Endothelial cell of umbilical vein (primary cell): ENCODE data around the gene DPF1. TPM values are rescaled to one million over a fixed set of nuclear protein-coding genes. Genes with fewer than 3 reads are reported as not detected.

Experiments used
- BruUV-seq: library from RNA; stranded (reverse); fragments of 400-500 nt; replicated peaks from 2 replicates; lab custom pipeline; 2021; lab: Mats Ljungman, UMichigan
- CTCF ChIA-PET: fragments of 300-600, 350-600 bp; sonication (Branson Sonifier 250); formaldehyde crosslinking; loops from one replicate; lab custom pipeline; 2021; ENCODE audit warnings: antibody characterized with exemption, inconsistent platforms; lab: Charles Lee
- POLR2A ChIA-PET: fragments of 300-600, 350-600 bp; sonication (Branson Sonifier 250); formaldehyde crosslinking; loops from one replicate; lab custom pipeline; 2021; ENCODE audit warnings: antibody characterized with exemption, inconsistent platforms; lab: Charles Lee
- DNase-seq: peaks from one replicate; pipeline ENCODE4 v3.0.0-alpha.2; 2011; ENCODE audit warnings: low read depth, low spot score
- FAIRE-seq: peaks from 2 replicates; lab custom pipeline; 2011; peaks lifted over from hg19 to GRCh38; lab: Jason Lieb, UNC
- H2AFZ ChIP-seq: 2 replicates; pipeline ENCODE4 v1.6.0; 2012; ENCODE audit warnings: low read depth, low read length, control low read depth, inconsistent platforms
- H3K27ac ChIP-seq: 2 replicates; pipeline ENCODE4 v1.5.1; 2011; ENCODE audit warnings: low read depth, mild to moderate bottlenecking, control low read depth, low read length, moderate library complexity; ENCODE audit not compliant: insufficient read depth
- H3K27me3 ChIP-seq, 2 experiments: 2 replicates each; pipeline versions ENCODE4 v1.6.0 to v1.6.1; 2011; ENCODE audit warnings: low read length in 2 of 2, mixed read lengths in 1 of 2; ENCODE audit not compliant: control insufficient read depth in 2 of 2, insufficient read depth in 2 of 2
- H3K36me3 ChIP-seq, 2 experiments: 2 replicates in 1 of 2; 3 replicates in 1 of 2; pipeline ENCODE4 v1.5.1; 2011; ENCODE audit warnings: low read length in 2 of 2, mild to moderate bottlenecking in 1 of 2, moderate library complexity in 1 of 2; ENCODE audit not compliant: control insufficient read depth in 2 of 2, insufficient read depth in 2 of 2; ENCODE audit errors: extremely low read depth in 1 of 2
- H3K4me1 ChIP-seq: 3 replicates; pipeline ENCODE4 v1.5.1; 2011; ENCODE audit warnings: mild to moderate bottlenecking, low read length; ENCODE audit not compliant: control insufficient read depth, insufficient read depth; ENCODE audit errors: extremely low read depth
- H3K4me2 ChIP-seq: 2 replicates; pipeline ENCODE4 v1.6.1; 2011; ENCODE audit warnings: low read length, control low read depth, mixed read lengths; ENCODE audit not compliant: insufficient read depth
- H3K4me3 ChIP-seq, 3 experiments: fragments of 200-600 bp in 1 of 3; sonication (generic), shearing (Covaris generic) in 1 of 3; replicated peaks in 1 of 3; 2 replicates each; pipeline ENCODE4 v1.5.1; 2011 to 2016; ENCODE audit warnings: control low read depth in 3 of 3, low read length in 3 of 3, mild to moderate bottlenecking in 2 of 3, inconsistent platforms in 1 of 3, low read depth in 1 of 3, moderate library complexity in 1 of 3; ENCODE audit not compliant: insufficient read depth in 1 of 3
- H3K79me2 ChIP-seq: 2 replicates; pipeline ENCODE4 v1.6.0; 2012; ENCODE audit warnings: low read length, inconsistent platforms; ENCODE audit not compliant: control insufficient read depth, insufficient read depth
- H3K9ac ChIP-seq: replicated peaks from 2 replicates; pipeline ENCODE3; 2011; ENCODE audit warnings: low read length, control low read depth; ENCODE audit not compliant: insufficient read depth; ENCODE audit errors: extremely low read depth
- H3K9me1 ChIP-seq: replicated peaks from 3 replicates; pipeline ENCODE4 v1.6.0; 2011; ENCODE audit warnings: mild to moderate bottlenecking, low read length; ENCODE audit not compliant: control insufficient read depth, insufficient read depth; ENCODE audit errors: extremely low read depth
- H3K9me3 ChIP-seq: replicated peaks from 2 replicates; pipeline ENCODE4 v1.5.1; 2012; ENCODE audit warnings: low read length, inconsistent platforms; ENCODE audit not compliant: control insufficient read depth, insufficient read depth
- H4K20me1 ChIP-seq: replicated peaks from 2 replicates; pipeline ENCODE3; 2011; ENCODE audit warnings: mild to moderate bottlenecking, low read length; ENCODE audit not compliant: control insufficient read depth, insufficient read depth; ENCODE audit errors: extremely low read depth
- EZH2 ChIP-seq: IDR thresholded peaks from 2 replicates; pipeline ENCODE4 v1.6.1; 2012; ENCODE audit warnings: borderline replicate concordance, low read depth, mild to moderate bottlenecking, moderate library complexity, low read length, inconsistent platforms; ENCODE audit not compliant: severe bottlenecking
- FOS ChIP-seq: IDR thresholded peaks from 2 replicates; pipeline ENCODE4 v1.6.1; 2011; ENCODE audit warnings: mild to moderate bottlenecking, low read length, moderate library complexity, borderline replicate concordance; ENCODE audit not compliant: insufficient read depth
- GATA2 ChIP-seq: IDR thresholded peaks from 2 replicates; pipeline ENCODE4 v1.7.0; 2011; ENCODE audit warnings: low read depth, mild to moderate bottlenecking, moderate library complexity, mixed read lengths, low read length; ENCODE audit not compliant: insufficient read length, insufficient read depth
- JUN ChIP-seq: IDR thresholded peaks from 2 replicates; pipeline ENCODE4 v1.6.1; 2011; ENCODE audit warnings: borderline replicate concordance, low read depth; ENCODE audit not compliant: insufficient read length, insufficient read depth
- POLR2A ChIP-seq: IDR thresholded peaks from 2 replicates; pipeline ENCODE4 v1.6.1; 2012; ENCODE audit warnings: low read depth, mild to moderate bottlenecking, control low read depth, low read length
- POLR2AphosphoS5 ChIP-seq: IDR thresholded peaks from 2 replicates; pipeline ENCODE4 v1.6.1; 2012; ENCODE audit warnings: low read depth, mild to moderate bottlenecking, control low read depth, low read length, moderate library complexity; ENCODE audit not compliant: insufficient read depth
- dilution Hi-C: fragments of 300-500 bp; cut with MboI; formaldehyde crosslinking; loops from one replicate; pipeline ENCODE4 v1.15.0; 2019; ENCODE audit warnings: low sequenced_read_pairs; ENCODE audit not compliant: extremely low pct_ligation_motif_present
- intact Hi-C: fragments of 100-400 bp; cut with micrococcal nuclease; formaldehyde crosslinking; loops from one replicate; pipeline ENCODE4 v1.10.0; 2022
- polyA plus RNA-seq, 4 experiments: library from polyadenylated mRNA; depleted of rRNA in 3 of 4; stranded (reverse) in 3 of 4; unstranded in 1 of 4; fragments of >200 nt; gene quantifications; 2 replicates each; pipeline versions ENCODE4 v1.2.1 to v1.2.3, GENCODE V29; 2011 to 2012; ENCODE audit warnings: missing spikeins in 1 of 4
- total RNA-seq: library from RNA; stranded (reverse); gene quantifications from 2 replicates; pipeline ENCODE4 v1.2.3, GENCODE V29; 2021
- TF ChIP-seq, protein P1 (sequence below): IDR thresholded peaks from 2 replicates; pipeline ENCODE4 v1.6.1; 2011; ENCODE audit not compliant: insufficient read depth, insufficient read length
- TF ChIP-seq, protein P2 (sequence below), 2 donors: IDR thresholded peaks; 1 replicate in 1 of 2; 2 replicates in 1 of 2; pipeline ENCODE4 v1.5.1; 2011; ENCODE audit warnings: low read length in 2 of 2, mild to moderate bottlenecking in 2 of 2, moderate library complexity in 2 of 2, control low read depth in 1 of 2, inconsistent platforms in 1 of 2, low read depth in 1 of 2; ENCODE audit not compliant: insufficient read depth in 1 of 2; ENCODE audit errors: extremely low read depth in 1 of 2

DPF1 gene
- total and polyA plus RNA-seq, 2 donors (not counting 3 experiments of a cell fraction or from before 2014, with no cell fraction given) = 2.0 to 3.9 TPM

DNA sequence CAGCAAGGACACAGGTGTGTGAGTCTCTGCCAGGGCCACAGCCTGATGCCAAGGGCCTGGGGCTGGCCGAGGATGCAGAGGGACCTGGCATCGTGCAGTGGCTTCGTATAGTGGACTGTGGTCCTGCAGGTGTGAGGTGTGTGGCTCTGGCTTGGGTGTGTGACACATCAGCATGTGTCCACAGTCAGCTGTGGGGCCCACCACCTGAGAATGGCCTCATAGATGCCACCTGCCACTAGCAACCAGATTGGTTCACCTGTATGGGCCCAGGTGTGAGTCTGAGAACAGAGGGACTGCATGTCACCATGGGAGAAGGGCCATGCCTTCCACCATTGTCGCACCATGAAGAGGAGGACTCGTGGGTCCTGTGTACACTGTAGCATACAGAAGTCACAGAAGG, 29.8 kb upstream of the DPF1 start:
- intact Hi-C loops = no loop called here
- DNase-seq (no peak), FAIRE-seq (no peak)
- dilution Hi-C loops = no loop called here
- no TSS peak for BruUV-seq
- H3K4me2 ChIP-seq = no peak overlapping the region
- H3K27ac ChIP-seq = no peak overlapping the region
- peaks cover 9% of the 10 kb centered on the region for H3K4me1 ChIP-seq
- H3K9ac ChIP-seq = no peak overlapping the region
- no peaks in the 10 kb centered on the region for H3K9me1 ChIP-seq
- POLR2A ChIA-PET = no interaction called here
- H3K4me3 ChIP-seq = no peak overlapping the region
- TF ChIP-seq, protein P1, sequence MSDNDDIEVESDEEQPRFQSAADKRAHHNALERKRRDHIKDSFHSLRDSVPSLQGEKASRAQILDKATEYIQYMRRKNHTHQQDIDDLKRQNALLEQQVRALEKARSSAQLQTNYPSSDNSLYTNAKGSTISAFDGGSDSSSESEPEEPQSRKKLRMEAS = no peak
- no peak for TF ChIP-seq EZH2
- TF ChIP-seq, protein P2, sequence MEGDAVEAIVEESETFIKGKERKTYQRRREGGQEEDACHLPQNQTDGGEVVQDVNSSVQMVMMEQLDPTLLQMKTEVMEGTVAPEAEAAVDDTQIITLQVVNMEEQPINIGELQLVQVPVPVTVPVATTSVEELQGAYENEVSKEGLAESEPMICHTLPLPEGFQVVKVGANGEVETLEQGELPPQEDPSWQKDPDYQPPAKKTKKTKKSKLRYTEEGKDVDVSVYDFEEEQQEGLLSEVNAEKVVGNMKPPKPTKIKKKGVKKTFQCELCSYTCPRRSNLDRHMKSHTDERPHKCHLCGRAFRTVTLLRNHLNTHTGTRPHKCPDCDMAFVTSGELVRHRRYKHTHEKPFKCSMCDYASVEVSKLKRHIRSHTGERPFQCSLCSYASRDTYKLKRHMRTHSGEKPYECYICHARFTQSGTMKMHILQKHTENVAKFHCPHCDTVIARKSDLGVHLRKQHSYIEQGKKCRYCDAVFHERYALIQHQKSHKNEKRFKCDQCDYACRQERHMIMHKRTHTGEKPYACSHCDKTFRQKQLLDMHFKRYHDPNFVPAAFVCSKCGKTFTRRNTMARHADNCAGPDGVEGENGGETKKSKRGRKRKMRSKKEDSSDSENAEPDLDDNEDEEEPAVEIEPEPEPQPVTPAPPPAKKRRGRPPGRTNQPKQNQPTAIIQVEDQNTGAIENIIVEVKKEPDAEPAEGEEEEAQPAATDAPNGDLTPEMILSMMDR (IDR thresholded peaks at IDR 0.05; ENCODE audit: extremely low read depth in 1 of 2, insufficient read depth in 1 of 2, low read depth in 1 of 2, low read length in 2 of 2) = no peak
- TF ChIP-seq JUN = no peak
- TF ChIP-seq POLR2AphosphoS5 = no peak
- TF ChIP-seq GATA2 = no peak
- no peak for TF ChIP-seq POLR2A
- TF ChIP-seq FOS = no peak
- CTCF ChIA-PET = interaction anchor here (0.7 to 1.3 kb wide), 2 partner anchors 81 to 82 kb away, joined by 3 to 4 read pairs; partner anchors contain the start of gene CATSPERG
- H4K20me1 ChIP-seq = no peaks in the 10 kb centered on the region
- H2AFZ ChIP-seq = no peak overlapping the region
- H3K27me3 ChIP-seq = no peaks in the 10 kb centered on the region
- H3K9me3 ChIP-seq = no peaks in the 10 kb centered on the region
- no peaks in the 10 kb centered on the region for H3K79me2 ChIP-seq
- H3K36me3 ChIP-seq = no peaks in the 10 kb centered on the region
